SIG-M5 treated with dmso at 0.1 percent for 504 hours (cell line): ENCODE results near the gene ZIC2.

ENCODE experiments used
- DNase-seq: peaks from one replicate; lab custom pipeline; 2025; ENCODE audit not compliant: unreplicated experiment; lab: John Stamatoyannopoulos, UW

ZIC2 gene

GRCh38 chr13:99985886-99986527, 4.4 kb downstream of the ZIC2 start:
- no peak for DNase-seq

GRCh38 chr13:99986741-99987140, 5.2 kb downstream of the ZIC2 start:
- no peak for DNase-seq

DNA sequence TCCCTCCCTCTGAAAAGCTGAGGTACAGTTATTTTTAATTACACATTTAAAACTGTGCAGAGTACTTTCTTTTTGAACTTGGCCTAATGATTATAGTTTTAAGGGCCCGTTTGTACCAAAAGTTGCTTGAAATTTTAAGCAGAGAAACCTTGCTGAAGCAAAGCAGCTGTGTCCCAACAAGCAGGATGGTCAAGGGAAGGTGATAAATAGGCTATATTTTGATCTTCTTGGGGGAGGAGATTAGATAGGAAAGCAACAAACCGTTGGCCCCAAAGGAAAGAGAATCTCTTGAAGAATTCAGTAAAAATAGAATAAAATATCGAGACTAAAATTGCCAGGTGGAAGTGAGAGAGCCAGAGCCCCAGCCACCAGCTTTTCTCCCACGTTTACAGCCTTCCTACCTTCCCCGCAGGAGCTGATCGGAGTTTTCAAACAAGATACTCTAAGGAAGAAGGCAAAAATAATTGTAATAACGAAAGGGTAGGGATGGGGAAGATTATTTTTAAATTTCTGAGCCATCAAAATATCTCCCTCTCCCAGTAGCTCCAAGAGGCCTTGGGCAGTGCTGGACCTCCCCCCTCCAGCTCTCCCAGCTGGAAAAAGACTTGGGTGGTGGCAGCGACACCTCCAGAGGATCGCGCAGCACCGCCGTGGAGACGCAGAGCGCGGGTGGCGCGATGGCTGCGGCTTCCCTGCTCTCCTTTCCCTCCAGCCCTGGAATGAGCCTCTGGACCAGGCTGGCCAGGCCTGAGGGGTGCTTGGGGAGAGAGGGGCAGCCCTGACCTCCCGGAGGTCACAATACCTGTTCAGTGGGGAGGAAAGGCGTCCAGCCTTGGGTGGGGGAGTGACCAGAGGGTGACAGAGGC, 5.8 kb downstream of the ZIC2 start:
- no peak for DNase-seq

- DNase-seq = no peak
Measured at GRCh38 chr13:99988529-99989275, 7.1 kb downstream of the ZIC2 start.

- no peak for DNase-seq
Measured at GRCh38 chr13:99989276-99990125, 7.9 kb downstream of the ZIC2 start.

DNA sequence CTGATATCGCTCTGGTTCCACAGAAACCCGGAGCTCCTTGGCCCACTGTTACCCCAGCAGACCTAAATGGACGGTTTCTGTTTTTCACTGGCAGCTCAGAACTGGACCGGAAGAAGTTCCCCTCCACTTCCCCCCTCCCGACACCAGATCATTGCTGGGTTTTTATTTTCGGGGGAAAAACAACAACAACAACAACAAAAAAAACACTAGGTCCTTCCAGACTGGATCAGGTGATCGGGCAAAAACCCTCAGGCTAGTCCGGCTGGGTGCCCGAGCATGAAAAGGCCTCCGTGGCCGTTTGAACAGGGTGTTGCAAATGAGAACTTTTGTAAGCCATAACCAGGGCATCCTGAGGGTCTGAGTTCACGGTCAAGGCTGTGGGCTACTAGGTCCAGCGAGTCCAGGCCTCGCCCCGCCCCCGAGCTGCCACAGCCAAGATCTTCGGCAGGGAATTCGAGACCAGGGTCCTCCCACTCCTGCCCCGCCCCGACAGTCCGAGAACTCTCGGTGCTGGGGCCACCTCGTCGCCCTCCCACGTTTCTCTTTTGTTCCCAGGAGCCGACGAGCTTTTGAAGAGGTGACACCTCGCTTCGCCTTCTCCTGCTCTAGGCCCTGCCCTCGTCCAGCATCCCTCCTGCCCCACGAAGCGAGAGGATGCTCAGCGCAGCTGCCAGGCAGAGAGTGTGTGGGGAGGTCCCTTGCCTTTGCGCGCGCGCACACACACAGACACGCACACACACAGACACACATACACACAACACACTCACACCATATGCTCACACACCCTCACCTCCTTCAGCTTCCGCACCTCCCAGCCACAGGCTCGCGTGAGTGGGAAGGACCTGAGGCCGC, 8.8 kb downstream of the ZIC2 start:
- no peak for DNase-seq

GRCh38 chr13:99991013-99991827, 9.6 kb downstream of the ZIC2 start:
- no peak for DNase-seq

GRCh38 chr13:99991828-99992775, 10.5 kb downstream of the ZIC2 start:
- peak; percentile 45 for DNase-seq

DNA sequence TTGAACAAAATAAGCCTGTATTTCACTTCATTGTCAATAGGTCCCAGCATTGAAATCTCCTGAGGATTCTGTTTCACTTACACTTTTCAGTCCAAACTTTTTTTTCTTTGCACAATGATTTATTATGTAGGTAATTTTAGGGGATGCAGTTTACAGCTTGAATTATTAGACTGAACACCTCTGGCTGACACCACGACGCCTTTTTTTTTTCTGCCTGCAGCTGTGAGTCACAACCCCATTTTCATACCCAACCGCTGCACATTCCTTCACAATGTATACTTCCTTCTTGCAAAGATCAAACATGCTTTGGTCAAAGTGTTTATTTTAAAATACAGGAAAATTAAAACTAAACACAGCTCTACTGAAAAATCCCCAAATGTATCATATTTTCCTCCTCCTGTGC, 11.4 kb downstream of the ZIC2 start:
- DNase-seq = peak; percentile 54

- no peak for DNase-seq
Measured at GRCh38 chr13:99993660-99994637, 12.4 kb downstream of the ZIC2 start.

DNA sequence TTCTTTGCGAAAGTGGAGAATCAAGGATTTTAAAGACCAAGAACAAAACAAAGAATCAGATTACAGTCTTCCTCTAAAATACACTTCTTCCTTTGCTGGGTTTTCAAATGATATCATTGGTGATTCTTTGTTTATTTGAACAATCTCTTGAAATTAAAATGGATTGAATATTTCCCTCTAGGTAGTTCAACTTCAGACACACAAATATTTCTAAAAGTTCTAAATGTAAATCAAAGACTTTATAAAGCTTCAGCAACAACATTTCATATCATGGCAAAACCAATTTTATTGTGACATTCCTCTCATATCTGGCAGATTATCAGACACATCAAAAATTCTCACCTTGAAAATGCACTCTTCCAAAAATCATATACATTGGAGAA, 13.0 kb downstream of the ZIC2 start:
- no peak for DNase-seq

DNA sequence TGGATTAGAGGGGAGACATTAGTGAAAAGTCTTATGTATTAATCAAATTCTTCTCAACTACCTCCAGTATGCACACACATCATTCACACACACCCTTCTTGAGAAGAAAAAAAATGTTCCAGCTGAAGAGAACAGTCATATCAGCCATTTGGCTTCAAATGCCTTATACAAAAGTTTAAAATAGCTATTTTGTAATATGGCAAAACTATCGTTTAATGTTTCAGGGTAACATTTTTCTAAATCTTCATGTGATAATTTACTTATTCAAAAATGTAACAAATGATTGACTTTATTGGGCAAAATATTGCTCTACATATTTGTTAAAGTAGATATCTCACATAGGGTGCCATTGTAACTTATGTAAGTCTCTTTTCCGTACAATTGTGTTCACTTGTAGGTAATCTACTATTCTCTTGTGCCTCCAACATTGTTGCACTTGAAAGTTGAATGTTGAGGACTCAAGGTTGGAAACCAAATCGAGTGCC, 13.6 kb downstream of the ZIC2 start:
- no peak for DNase-seq

DNA sequence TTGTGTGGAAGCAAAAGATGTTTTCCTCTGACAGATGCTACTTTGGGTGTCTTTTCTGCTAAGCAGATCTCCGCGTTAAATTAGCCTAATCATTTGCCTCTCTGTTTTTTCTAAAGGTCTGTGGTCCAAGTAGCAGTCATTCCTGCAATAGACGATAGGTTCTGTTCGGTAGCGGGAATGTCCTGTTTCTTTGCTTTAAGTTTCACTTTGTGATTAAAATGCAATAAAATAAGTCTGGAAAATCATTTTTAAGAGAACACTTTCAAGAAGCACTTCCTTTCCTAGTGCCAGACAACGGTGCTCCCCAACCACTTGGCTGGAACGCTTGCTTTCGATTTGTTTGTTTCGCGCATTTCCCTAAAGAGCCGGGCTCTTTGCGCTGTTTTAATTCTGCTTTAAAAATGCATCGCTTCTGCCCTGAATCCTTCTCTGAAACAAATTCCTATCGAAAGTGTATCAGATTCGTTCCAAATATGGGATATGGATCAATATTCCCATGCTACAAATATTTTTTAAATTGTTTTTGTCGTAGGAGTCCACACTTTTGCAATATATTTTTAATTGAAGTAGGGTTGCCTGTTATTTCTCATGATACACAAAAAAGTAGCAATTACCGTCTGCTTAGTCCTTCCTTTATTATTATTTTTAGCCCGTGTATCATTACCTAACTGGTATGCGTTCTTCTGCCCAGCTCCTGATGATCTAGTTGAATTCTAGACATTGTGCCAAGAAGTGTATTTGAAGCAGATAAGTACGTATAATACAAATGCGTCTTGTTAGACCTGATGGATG, 14.2 kb downstream of the ZIC2 start:
- DNase-seq = no peak

DNA sequence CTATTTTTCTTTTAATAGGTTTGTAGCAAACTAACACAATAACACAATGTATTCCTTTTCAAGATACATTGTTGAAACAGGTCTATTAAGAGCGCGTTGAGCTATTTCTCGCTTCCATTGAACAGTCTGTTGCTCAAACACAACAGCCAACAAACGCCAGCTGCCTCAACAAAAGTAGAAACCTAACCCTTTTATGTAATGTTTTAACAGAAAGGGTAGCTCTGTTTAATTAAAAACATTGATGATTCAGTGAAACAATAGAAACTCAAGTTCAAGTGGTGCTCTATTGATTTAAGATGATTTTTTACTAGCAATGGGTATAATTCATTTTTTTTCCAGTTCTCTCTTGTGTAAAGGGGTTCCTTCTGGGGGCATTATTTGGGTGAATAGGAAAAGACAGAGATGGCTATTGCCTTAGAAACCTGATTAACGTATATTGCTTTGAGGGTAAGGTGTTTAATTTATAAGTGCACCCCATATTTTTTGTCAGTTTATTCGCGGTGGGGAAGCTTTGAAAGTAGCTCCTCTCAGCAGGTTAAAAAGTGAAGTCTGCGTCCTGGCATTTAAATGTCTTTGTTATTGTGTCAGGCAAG, 14.9 kb downstream of the ZIC2 start:
- DNase-seq = no peak

DNA sequence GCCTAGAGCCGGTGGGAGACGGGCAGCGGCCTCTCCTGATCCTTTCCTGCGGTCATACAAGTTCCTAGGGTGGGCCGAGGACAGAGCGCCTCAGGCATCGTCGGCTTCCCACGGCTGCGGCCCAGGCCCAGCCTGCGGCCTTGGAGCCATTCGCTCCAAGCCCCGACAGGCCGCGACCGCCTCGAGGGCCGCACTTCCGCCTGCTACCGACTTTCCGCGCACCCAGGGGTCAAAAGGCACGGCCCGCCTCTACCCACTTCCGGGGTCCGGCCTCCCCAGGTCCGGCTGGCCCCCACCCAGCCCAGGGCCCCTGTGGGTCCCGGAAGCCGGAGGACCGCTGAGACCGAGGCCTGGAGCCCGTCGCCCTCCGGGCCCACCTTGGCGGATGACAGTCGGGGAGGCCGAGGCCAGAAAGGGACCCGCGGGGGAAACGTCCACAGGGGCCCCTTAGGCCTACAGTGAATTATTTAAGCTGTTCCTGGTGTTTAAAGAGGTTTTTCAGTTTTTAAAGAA, 16.2 kb downstream of the ZIC2 start:
- no peak for DNase-seq
